CD4-positive, alpha-beta T cell (primary cell): ENCODE measurements around the gene MYOM3. TPM values are rescaled to one million over a fixed set of nuclear protein-coding genes. Genes with fewer than 3 reads are reported as not detected.

ENCODE experiments used
- ATAC-seq: fragments of 200-7000 bp; cut with Tn5 transposase; one replicate; pipeline ENCODE4 v1.10.0; 2022; ENCODE audit warnings: mild to moderate bottlenecking; ENCODE audit not compliant: poor library complexity
- CTCF ChIA-PET: fragments of 350-600 bp; sonication (Branson Sonifier 250); formaldehyde crosslinking; loops from one replicate; lab custom pipeline; 2021; ENCODE audit warnings: antibody characterized with exemption, inconsistent platforms; lab: Charles Lee
- POLR2A ChIA-PET: fragments of 350-600 bp; sonication (Branson Sonifier 250); formaldehyde crosslinking; loops from one replicate; lab custom pipeline; 2021; ENCODE audit warnings: antibody characterized with exemption, inconsistent platforms; lab: Charles Lee
- DNase-seq, 14 experiments: peaks; one replicate each; pipeline ENCODE4 v3.0.0-alpha.2; 2013 to 2020; ENCODE audit warnings: mixed read lengths in 2 of 14
- H3K27ac ChIP-seq, 2 donors: one replicate each; pipeline versions ENCODE4 v1.5.1 to v1.7.0; 2013; ENCODE audit warnings: low read length in 2 of 2, low read depth in 1 of 2, mild to moderate bottlenecking in 1 of 2
- H3K27me3 ChIP-seq, 2 experiments: 1 replicate in 1 of 2; 2 replicates in 1 of 2; pipeline versions ENCODE4 v1.6.1 to v1.7.0; 2013; ENCODE audit warnings: low read length in 2 of 2, control low read depth in 1 of 2, mild to moderate bottlenecking in 1 of 2, moderate library complexity in 1 of 2; ENCODE audit not compliant: insufficient read depth in 2 of 2, control insufficient read depth in 1 of 2
- H3K36me3 ChIP-seq: one replicate; pipeline ENCODE4 v1.6.1; 2013; ENCODE audit warnings: low read length, control low read depth; ENCODE audit not compliant: insufficient read depth
- H3K4me1 ChIP-seq: one replicate; pipeline ENCODE4 v1.6.1; 2013; ENCODE audit warnings: low read length, control low read depth; ENCODE audit not compliant: insufficient read depth
- H3K4me3 ChIP-seq: one replicate; pipeline ENCODE4 v1.5.1; 2013; ENCODE audit warnings: mild to moderate bottlenecking, low read length, moderate library complexity
- H3K9me3 ChIP-seq, 2 experiments: 1 replicate in 1 of 2; 2 replicates in 1 of 2; pipeline versions ENCODE4 v1.6.1 to v1.7.0; 2013; ENCODE audit warnings: low read length in 2 of 2, mild to moderate bottlenecking in 2 of 2, control low read depth in 1 of 2, moderate library complexity in 1 of 2; ENCODE audit not compliant: control insufficient read depth in 1 of 2, insufficient read depth in 1 of 2
- H3K27ac Mint-ChIP-seq: one replicate; pipeline ENCODE4 v1.8.0; 2020; ENCODE audit warnings: mixed read lengths
- H3K27me3 Mint-ChIP-seq: one replicate; pipeline ENCODE4 v1.8.0; 2021; ENCODE audit warnings: mixed read lengths
- H3K36me3 Mint-ChIP-seq: one replicate; pipeline ENCODE4 v1.8.0; 2021; ENCODE audit warnings: low read depth, mixed read lengths
- H3K4me1 Mint-ChIP-seq: one replicate; pipeline ENCODE4 v1.8.0; 2021; ENCODE audit warnings: low read depth, mixed read lengths
- H3K4me3 Mint-ChIP-seq: one replicate; pipeline ENCODE4 v1.8.0; 2020; ENCODE audit warnings: mild to moderate bottlenecking, mixed read lengths
- H3K9me3 Mint-ChIP-seq: one replicate; pipeline ENCODE4 v1.8.0; 2020; ENCODE audit warnings: mixed read lengths
- CTCF ChIP-seq: fragments of 200-600 bp; IDR thresholded peaks from one replicate; pipeline ENCODE4 v1.8.0; 2022; ENCODE audit warnings: antibody characterized with exemption, mild to moderate bottlenecking
- intact Hi-C, 2 experiments: fragments of 100-400 bp; cut with DNase I in 1 of 2; cut with micrococcal nuclease in 1 of 2; formaldehyde crosslinking; loops; one replicate each; pipeline versions ENCODE4 v1.15.1 to v1.9.0; 2023 to 2025; cut with DNase I, micrococcal nuclease
- total RNA-seq, 174 experiments: library from RNA in 2 of 174; stranded (reverse) in 2 of 174; gene quantifications; one replicate each; pipeline ENCODE4 v1.2.3 and lab custom pipeline; 2021 to 2026

MYOM3 gene
- total RNA-seq, 2 experiments from 2014 or later, result not detected

GRCh38 chr1:24020470-24020869, 91.5 kb downstream of the MYOM3 start:
- H3K36me3 Mint-ChIP-seq, result no peaks in the 10 kb centered on the region
- ChIA-PET POLR2A (no interaction called here), CTCF (no interaction called here)
- no peaks in the 10 kb centered on the region for H3K36me3 ChIP-seq
- H3K9me3 Mint-ChIP-seq, result no peaks in the 10 kb centered on the region
- TF ChIP-seq CTCF, result no peak
- no peaks in the 10 kb centered on the region for H3K4me1 ChIP-seq
- H3K4me3 Mint-ChIP-seq, result no peak overlapping the region
- H3K4me1 Mint-ChIP-seq, result peaks cover 2% of the 10 kb centered on the region
- no peak overlapping the region for H3K4me3 ChIP-seq
- DNase-seq (no peak), ATAC-seq (no peak)
- intact Hi-C loops, result no loop called here
- H3K9me3 ChIP-seq, result no peaks in the 10 kb centered on the region
- H3K27me3 Mint-ChIP-seq, result no peaks in the 10 kb centered on the region
- no peak overlapping the region for H3K27ac ChIP-seq
- H3K27me3 ChIP-seq, result no peaks in the 10 kb centered on the region
- no peak overlapping the region for H3K27ac Mint-ChIP-seq

- intact Hi-C loops, result no loop called here
- Histone ChIP-seq H3K4me3 (no peak overlapping the region), H3K27me3 (no peaks in the 10 kb centered on the region), H3K27ac (no peak overlapping the region), H3K4me1 (no peaks in the 10 kb centered on the region), H3K9me3 (no peaks in the 10 kb centered on the region), H3K36me3 (no peaks in the 10 kb centered on the region)
- CTCF ChIA-PET, result no interaction called here
- ATAC-seq (no peak), DNase-seq (no peak)
- no peaks in the 10 kb centered on the region for H3K36me3 Mint-ChIP-seq
- H3K4me1 Mint-ChIP-seq, result no peaks in the 10 kb centered on the region
- H3K9me3 Mint-ChIP-seq, result no peaks in the 10 kb centered on the region
- H3K27me3 Mint-ChIP-seq, result no peaks in the 10 kb centered on the region
- no peak for TF ChIP-seq CTCF
- H3K4me3 Mint-ChIP-seq, result no peak overlapping the region
- POLR2A ChIA-PET, result no interaction called here
- H3K27ac Mint-ChIP-seq, result no peak overlapping the region
Observed at GRCh38 chr1:24020025-24020424, 91.9 kb downstream of the MYOM3 start.

DNA sequence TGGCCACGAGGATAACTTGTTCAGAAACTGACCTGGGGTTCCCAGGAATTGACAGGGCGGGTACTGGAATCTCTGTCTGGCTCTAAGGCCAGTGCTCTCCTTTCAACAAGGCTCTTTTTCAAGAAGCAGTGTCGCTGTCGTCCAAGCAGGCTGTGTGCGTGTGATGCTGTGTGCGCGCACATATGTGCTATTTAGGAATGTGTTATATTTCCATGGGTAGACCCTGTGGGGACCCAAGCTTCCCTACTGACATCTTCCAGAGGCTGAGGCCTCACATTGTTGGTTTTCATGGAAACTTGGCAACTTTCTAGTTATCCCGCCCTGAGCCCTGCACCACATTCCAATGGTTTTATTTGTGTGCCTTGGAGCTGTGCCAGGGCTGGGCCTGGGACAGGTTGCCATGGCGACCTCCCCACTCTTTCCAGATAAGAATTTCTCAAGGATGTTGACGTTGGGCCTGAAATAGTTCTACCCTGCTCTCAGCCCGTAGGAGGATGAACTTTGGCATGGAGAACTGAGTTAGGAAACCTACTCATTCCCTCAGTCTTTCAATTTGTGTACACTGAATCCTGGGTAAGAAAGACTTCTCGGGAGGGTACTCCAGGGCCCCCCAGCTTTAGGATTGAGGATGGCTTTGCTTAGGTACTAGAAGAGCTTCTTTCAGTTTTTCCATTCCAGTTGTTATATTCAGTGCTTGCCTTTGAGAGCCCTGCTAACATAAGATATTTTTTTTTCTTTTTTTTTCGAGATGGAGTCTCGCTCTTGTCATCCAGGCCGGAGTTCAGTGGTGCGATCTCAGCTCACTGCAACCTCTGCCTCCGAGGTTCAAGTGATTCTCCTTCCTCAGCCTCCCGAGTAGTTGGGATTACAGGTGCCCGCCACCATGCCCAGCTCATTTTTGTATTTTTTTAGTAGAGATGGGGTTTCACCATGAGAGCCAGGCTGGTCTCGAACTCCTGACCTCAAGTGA, 93.0 kb downstream of the MYOM3 start:
- ATAC-seq, result no peak
- Histone ChIP-seq H3K4me3 (no peak overlapping the region), H3K27me3 (no peaks in the 10 kb centered on the region), H3K9me3 (no peaks in the 10 kb centered on the region), H3K27ac (no peak overlapping the region), H3K36me3 (no peaks in the 10 kb centered on the region), H3K4me1 (no peaks in the 10 kb centered on the region)
- ChIA-PET POLR2A (no interaction called here), CTCF (no interaction called here)
- Mint-ChIP-seq H3K27me3 (peaks cover 2% of the 10 kb centered on the region), H3K4me1 (no peaks in the 10 kb centered on the region), H3K9me3 (no peaks in the 10 kb centered on the region), H3K27ac (no peak overlapping the region), H3K4me3 (no peak overlapping the region), H3K36me3 (no peaks in the 10 kb centered on the region)
- DNase-seq, result no peak
- TF ChIP-seq CTCF, result no peak
- intact Hi-C loops, result no loop called here
